Activated naive CD4-positive, alpha-beta T cell treated with anti-CD3 and anti-CD28 coated beads, Interleukin-2, amount 50 U/mL, for 24 hours (primary cell): ENCODE measurements around the gene RIMS4.

Source experiments
- H3K27ac Mint-ChIP-seq: one replicate; pipeline ENCODE4 v1.8.0; 2021; ENCODE audit warnings: mild to moderate bottlenecking, mixed read lengths
- H3K27me3 Mint-ChIP-seq: one replicate; pipeline ENCODE4 v1.8.0; 2021; ENCODE audit warnings: mixed read lengths
- H3K36me3 Mint-ChIP-seq: one replicate; pipeline ENCODE4 v1.8.0; 2021; ENCODE audit warnings: mixed read lengths
- H3K4me1 Mint-ChIP-seq: one replicate; pipeline ENCODE4 v1.8.0; 2021; ENCODE audit warnings: mixed read lengths
- H3K4me3 Mint-ChIP-seq: one replicate; pipeline ENCODE4 v1.8.0; 2021; ENCODE audit warnings: mild to moderate bottlenecking, mixed read lengths
- H3K9me3 Mint-ChIP-seq: one replicate; pipeline ENCODE4 v1.8.0; 2021; ENCODE audit warnings: mixed read lengths

RIMS4 gene

GRCh38 chr20:44810061-44810390 is 320 bp downstream of the RIMS4 start:
- no peaks in the 10 kb centered on the region for H3K9me3 Mint-ChIP-seq
- H3K4me3 Mint-ChIP-seq = no peak overlapping the region
- peaks cover 49% of the 10 kb centered on the region for H3K27me3 Mint-ChIP-seq
- no peak overlapping the region for H3K27ac Mint-ChIP-seq
- peaks cover 12% of the 10 kb centered on the region for H3K4me1 Mint-ChIP-seq
- H3K36me3 Mint-ChIP-seq = no peaks in the 10 kb centered on the region

GRCh38 chr20:44809380-44810060 is 826 bp downstream of the RIMS4 start:
- Mint-ChIP-seq H3K4me3 (peak overlapping the region; percentile 67), H3K27ac (no peak overlapping the region), H3K9me3 (no peaks in the 10 kb centered on the region), H3K4me1 (peaks cover 12% of the 10 kb centered on the region), H3K36me3 (no peaks in the 10 kb centered on the region), H3K27me3 (peaks cover 51% of the 10 kb centered on the region)

GRCh38 chr20:44807684-44808056 is 2.7 kb downstream of the RIMS4 start:
- H3K4me1 Mint-ChIP-seq = peaks cover 12% of the 10 kb centered on the region
- no peaks in the 10 kb centered on the region for H3K36me3 Mint-ChIP-seq
- H3K27ac Mint-ChIP-seq = no peak overlapping the region
- peaks cover 54% of the 10 kb centered on the region for H3K27me3 Mint-ChIP-seq
- no peak overlapping the region for H3K4me3 Mint-ChIP-seq
- H3K9me3 Mint-ChIP-seq = no peaks in the 10 kb centered on the region

GRCh38 chr20:44807051-44807683 is 3.2 kb downstream of the RIMS4 start:
- Mint-ChIP-seq H3K36me3 (no peaks in the 10 kb centered on the region), H3K4me1 (peaks cover 12% of the 10 kb centered on the region), H3K9me3 (no peaks in the 10 kb centered on the region), H3K27ac (no peak overlapping the region), H3K27me3 (peaks cover 48% of the 10 kb centered on the region), H3K4me3 (no peak overlapping the region)

GRCh38 chr20:44805979-44806620 is 4.2 kb downstream of the RIMS4 start:
- H3K4me1 Mint-ChIP-seq = peaks cover 8% of the 10 kb centered on the region
- H3K27ac Mint-ChIP-seq = no peak overlapping the region
- H3K4me3 Mint-ChIP-seq = no peak overlapping the region
- H3K27me3 Mint-ChIP-seq = peaks cover 42% of the 10 kb centered on the region
- no peaks in the 10 kb centered on the region for H3K9me3 Mint-ChIP-seq
- H3K36me3 Mint-ChIP-seq = no peaks in the 10 kb centered on the region

GRCh38 chr20:44805335-44805978 is 4.9 kb downstream of the RIMS4 start:
- Mint-ChIP-seq H3K27ac (no peak overlapping the region), H3K4me3 (no peak overlapping the region), H3K27me3 (peaks cover 38% of the 10 kb centered on the region), H3K9me3 (no peaks in the 10 kb centered on the region), H3K4me1 (peaks cover 5% of the 10 kb centered on the region), H3K36me3 (no peaks in the 10 kb centered on the region)

- H3K4me1 Mint-ChIP-seq = no peaks in the 10 kb centered on the region
- no peak overlapping the region for H3K27ac Mint-ChIP-seq
- H3K4me3 Mint-ChIP-seq = no peak overlapping the region
- H3K36me3 Mint-ChIP-seq = no peaks in the 10 kb centered on the region
- H3K27me3 Mint-ChIP-seq = peaks cover 25% of the 10 kb centered on the region
- no peaks in the 10 kb centered on the region for H3K9me3 Mint-ChIP-seq
These were observed 6.9 kb downstream of the RIMS4 start for GRCh38 chr20:44803383-44803941.

GRCh38 chr20:44802702-44803101 is 7.6 kb downstream of the RIMS4 start:
- no peaks in the 10 kb centered on the region for H3K4me1 Mint-ChIP-seq
- H3K27me3 Mint-ChIP-seq = peaks cover 20% of the 10 kb centered on the region
- no peak overlapping the region for H3K27ac Mint-ChIP-seq
- no peaks in the 10 kb centered on the region for H3K9me3 Mint-ChIP-seq
- H3K4me3 Mint-ChIP-seq = no peak overlapping the region
- H3K36me3 Mint-ChIP-seq = no peaks in the 10 kb centered on the region

- Mint-ChIP-seq H3K27me3 (peaks cover 10% of the 10 kb centered on the region), H3K27ac (no peak overlapping the region), H3K4me3 (no peak overlapping the region), H3K4me1 (no peaks in the 10 kb centered on the region), H3K36me3 (no peaks in the 10 kb centered on the region), H3K9me3 (no peaks in the 10 kb centered on the region)
These were observed 9.8 kb downstream of the RIMS4 start for GRCh38 chr20:44800391-44801046.

GRCh38 chr20:44799691-44800090 is 10.7 kb downstream of the RIMS4 start:
- Mint-ChIP-seq H3K4me1 (no peaks in the 10 kb centered on the region), H3K27ac (no peak overlapping the region), H3K36me3 (no peaks in the 10 kb centered on the region), H3K9me3 (no peaks in the 10 kb centered on the region), H3K4me3 (no peak overlapping the region), H3K27me3 (peaks cover 7% of the 10 kb centered on the region)

GRCh38 chr20:44796758-44797457 is 13.4 kb downstream of the RIMS4 start:
- Mint-ChIP-seq H3K4me1 (no peaks in the 10 kb centered on the region), H3K4me3 (no peak overlapping the region), H3K36me3 (no peaks in the 10 kb centered on the region), H3K27me3 (no peaks in the 10 kb centered on the region), H3K27ac (no peak overlapping the region), H3K9me3 (no peaks in the 10 kb centered on the region)

- Mint-ChIP-seq H3K27me3 (no peaks in the 10 kb centered on the region), H3K9me3 (no peaks in the 10 kb centered on the region), H3K27ac (no peak overlapping the region), H3K36me3 (no peaks in the 10 kb centered on the region), H3K4me3 (no peak overlapping the region), H3K4me1 (no peaks in the 10 kb centered on the region)
These were observed 14.0 kb downstream of the RIMS4 start for GRCh38 chr20:44796311-44796710.

- Mint-ChIP-seq H3K9me3 (no peaks in the 10 kb centered on the region), H3K27me3 (no peaks in the 10 kb centered on the region), H3K36me3 (no peaks in the 10 kb centered on the region), H3K27ac (no peak overlapping the region), H3K4me3 (no peak overlapping the region), H3K4me1 (no peaks in the 10 kb centered on the region)
These were observed 14.5 kb downstream of the RIMS4 start for GRCh38 chr20:44795836-44796235.

- Mint-ChIP-seq H3K4me1 (no peaks in the 10 kb centered on the region), H3K27ac (no peak overlapping the region), H3K36me3 (no peaks in the 10 kb centered on the region), H3K27me3 (peaks cover 1% of the 10 kb centered on the region), H3K4me3 (no peak overlapping the region), H3K9me3 (no peaks in the 10 kb centered on the region)
These were observed 17.6 kb downstream of the RIMS4 start for GRCh38 chr20:44792796-44793195.
